HS-27A (cell line): Measurements from ENCODE around the gene DMBX1.

ENCODE experiments used
- DNase-seq: peaks from one replicate; pipeline ENCODE4 v3.0.0-alpha.2; 2012; ENCODE audit warnings: low read depth, missing footprints

Gene DMBX1

GRCh38 chr1:46459315-46459714 lies 30.3 kb upstream of the DMBX1 start:
- no peak for DNase-seq

- DNase-seq, result no peak
Measured at GRCh38 chr1:46461017-46461808, 28.4 kb upstream of the DMBX1 start.

- DNase-seq, result no peak
Measured at GRCh38 chr1:46461809-46462448, 27.7 kb upstream of the DMBX1 start.

- no peak for DNase-seq
Measured at GRCh38 chr1:46464013-46464548, 25.6 kb upstream of the DMBX1 start.

GRCh38 chr1:46464915-46465314 lies 24.7 kb upstream of the DMBX1 start:
- no peak for DNase-seq

- no peak for DNase-seq
Measured at GRCh38 chr1:46465981-46466476, 23.6 kb upstream of the DMBX1 start.

GRCh38 chr1:46466477-46467182 lies 23.0 kb upstream of the DMBX1 start:
- no peak for DNase-seq

GRCh38 chr1:46467183-46467504 lies 22.5 kb upstream of the DMBX1 start:
- no peak for DNase-seq

- no peak for DNase-seq
Measured at GRCh38 chr1:46469881-46470280, 19.8 kb upstream of the DMBX1 start.

GRCh38 chr1:46471848-46472492 lies 17.7 kb upstream of the DMBX1 start:
- no peak for DNase-seq

GRCh38 chr1:46472498-46473181 lies 17.0 kb upstream of the DMBX1 start:
- no peak for DNase-seq

GRCh38 chr1:46473991-46474390 lies 15.6 kb upstream of the DMBX1 start:
- no peak for DNase-seq

GRCh38 chr1:46474570-46474969 lies 15.1 kb upstream of the DMBX1 start:
- no peak for DNase-seq

GRCh38 chr1:46476673-46477072 lies 13.0 kb upstream of the DMBX1 start:
- DNase-seq, result no peak

- DNase-seq, result peak; percentile 24
Measured at GRCh38 chr1:46477153-46477929, 12.3 kb upstream of the DMBX1 start.

GRCh38 chr1:46478721-46479485 lies 10.7 kb upstream of the DMBX1 start:
- DNase-seq, result no peak

- no peak for DNase-seq
Measured at GRCh38 chr1:46479744-46480350, 9.8 kb upstream of the DMBX1 start.

GRCh38 chr1:46480959-46481646 lies 8.5 kb upstream of the DMBX1 start:
- no peak for DNase-seq

- no peak for DNase-seq
Measured at GRCh38 chr1:46481961-46482360, 7.7 kb upstream of the DMBX1 start.
